Heart left ventricle (tissue), 13 donors: ENCODE data around the gene PDZD7.

Experiments
- CTCF ChIP-seq, 12 donors: fragments of 200-600 bp; sonication (generic) in 4 of 12; IDR thresholded peaks; one replicate each; pipeline versions ENCODE4 v1.5.0 to v1.8.0; 2018 to 2022; ENCODE audit warnings: antibody characterized with exemption in 12 of 12, mild to moderate bottlenecking in 5 of 12
- POLR2A ChIP-seq, 2 donors: fragments of 450-650 bp; IDR thresholded peaks; one replicate each; pipeline ENCODE4 v1.6.1; 2017; ENCODE audit warnings: antibody characterized with exemption in 2 of 2, mild to moderate bottlenecking in 2 of 2, moderate library complexity in 2 of 2
- donor health status: ischemic (EF 13 %, LVEDD 7.1; RV severe dilation, severe dysfunction).
- donor health status: DM: no; HTN: yes; CAD: no.
- donor health status: DM: no; HTN: no; CAD: no.
- donor health status: ischemic (EF 25% LVEDD 6.9; RV normal size, moderate dysfunction).
- donor health status: ischemic (EF 25% LVEDD 5.7; RV mildly dilated, moderate dysfunction).
- donor health status: ischemic (EF 35%, LVEDD 5.7; RV mildly dilated, moderate dysfunction).
- donor health status: nonischemic (EF 11% LVEDD 7.7; RV severe dilation, severe dysfunction).
- donor health status: DM: yes; HTN: yes; CAD: no.
- donor health status: PGD.
- donor health status: ischemic (EF 29% LVEDD 5.4; RV normal size, mild dysfunction).
- donor health status: nonischemic (EF 23%, LVEDD 6.1; RV moderate dilation, normal function).

GRCh38 chr10:101021692-101022251, 9.2 kb downstream of the PDZD7 start:
- TF ChIP-seq POLR2A (IDR thresholded peaks at IDR 0.05) (no peak), CTCF (IDR thresholded peaks at IDR 0.05) (no peak)
